GM23338 (cell line): ENCODE results near the gene ENTR1.

Source experiments
- CREB1 ChIP-seq: fragments of 250-450 bp; sonication (Bioruptor Pico); IDR thresholded peaks from 2 replicates; pipeline ENCODE4 v1.5.0; 2020; ENCODE audit warnings: low read depth, mild to moderate bottlenecking, moderate library complexity
- EZH2 ChIP-seq: fragments of 200-600 bp; sonication (generic); IDR thresholded peaks from one replicate; pipeline ENCODE4 v1.8.0; 2017; ENCODE audit warnings: antibody characterized with exemption, mild to moderate bottlenecking, low read depth; ENCODE audit not compliant: unreplicated experiment
- EZH2phosphoT487 ChIP-seq: fragments of 200-600 bp; sonication (generic); IDR thresholded peaks from one replicate; pipeline ENCODE4 v1.8.1; 2018; ENCODE audit warnings: antibody characterized with exemption; ENCODE audit not compliant: unreplicated experiment
- JUNB ChIP-seq: IDR thresholded peaks from one replicate; pipeline ENCODE4 v1.6.1; 2016; ENCODE audit warnings: antibody characterized with exemption; ENCODE audit not compliant: unreplicated experiment
- NANOG ChIP-seq: IDR thresholded peaks from 2 replicates; pipeline ENCODE4 v1.6.1; 2016; ENCODE audit warnings: antibody characterized with exemption, borderline replicate concordance
- POLR2AphosphoS5 ChIP-seq: IDR thresholded peaks from 2 replicates; pipeline ENCODE4 v1.6.1; 2016; ENCODE audit warnings: antibody characterized with exemption, low read depth
- STAT1 ChIP-seq: IDR thresholded peaks from one replicate; pipeline ENCODE4 v1.6.1; 2016; ENCODE audit warnings: antibody characterized with exemption; ENCODE audit not compliant: unreplicated experiment
- ZNF114 ChIP-seq: fragments of 250-450 bp; sonication (Bioruptor Pico); IDR thresholded peaks from 2 replicates; pipeline ENCODE4 v1.5.0; 2020; ENCODE audit warnings: mild to moderate bottlenecking, moderate library complexity
- ZNF331 ChIP-seq: fragments of 250-450 bp; sonication (Bioruptor Pico); IDR thresholded peaks from 2 replicates; pipeline ENCODE4 v1.5.0; 2020; ENCODE audit warnings: low read depth, mild to moderate bottlenecking, moderate library complexity
- TF ChIP-seq, protein P1 (sequence below), 2 experiments: fragments of 200-600 bp in 1 of 2; sonication (generic) in 1 of 2; conservative IDR thresholded peaks; 2 replicates each; pipeline versions ENCODE4 v1.5.1 to v1.6.1; 2016 to 2017; ENCODE audit warnings: antibody characterized with exemption in 2 of 2, low read depth in 2 of 2, mild to moderate bottlenecking in 2 of 2, moderate library complexity in 1 of 2
- TF ChIP-seq, protein P2 (sequence below): IDR thresholded peaks from one replicate; pipeline ENCODE4 v1.6.1; 2018; ENCODE audit warnings: antibody characterized with exemption; ENCODE audit not compliant: unreplicated experiment
- TF ChIP-seq, protein P3 (sequence below): IDR thresholded peaks from 2 replicates; pipeline ENCODE4 v1.6.1; 2016; ENCODE audit warnings: antibody characterized with exemption

DNA sequence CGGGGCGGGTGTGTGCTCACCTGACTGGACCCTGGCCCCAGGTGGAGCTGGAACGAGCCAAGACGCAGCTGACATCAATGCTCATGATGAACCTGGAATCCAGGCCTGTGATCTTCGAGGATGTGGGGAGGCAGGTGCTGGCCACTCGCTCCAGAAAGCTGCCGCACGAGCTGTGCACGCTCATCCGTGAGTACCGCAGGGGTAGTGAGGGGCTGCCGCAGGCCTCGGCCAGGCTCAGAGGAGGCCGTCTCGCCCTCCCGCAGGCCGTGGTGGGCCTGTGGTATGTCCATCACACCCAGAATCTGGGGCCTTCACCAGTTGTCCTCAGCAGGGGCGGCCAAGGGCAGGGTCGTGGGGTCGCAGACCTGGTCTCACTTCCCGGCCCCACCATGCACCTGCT lies 11.4 kb upstream of the ENTR1 start:
- TF ChIP-seq EZH2phosphoT487 (no peak), CREB1 (CRISPR knock-in tag) (no peak), EZH2 (no peak), POLR2AphosphoS5 (no peak), NANOG (no peak), JUNB (no peak), STAT1 (no peak), ZNF331 (no peak), ZNF114 (CRISPR knock-in tag) (no peak)
- TF ChIP-seq, protein P1, sequence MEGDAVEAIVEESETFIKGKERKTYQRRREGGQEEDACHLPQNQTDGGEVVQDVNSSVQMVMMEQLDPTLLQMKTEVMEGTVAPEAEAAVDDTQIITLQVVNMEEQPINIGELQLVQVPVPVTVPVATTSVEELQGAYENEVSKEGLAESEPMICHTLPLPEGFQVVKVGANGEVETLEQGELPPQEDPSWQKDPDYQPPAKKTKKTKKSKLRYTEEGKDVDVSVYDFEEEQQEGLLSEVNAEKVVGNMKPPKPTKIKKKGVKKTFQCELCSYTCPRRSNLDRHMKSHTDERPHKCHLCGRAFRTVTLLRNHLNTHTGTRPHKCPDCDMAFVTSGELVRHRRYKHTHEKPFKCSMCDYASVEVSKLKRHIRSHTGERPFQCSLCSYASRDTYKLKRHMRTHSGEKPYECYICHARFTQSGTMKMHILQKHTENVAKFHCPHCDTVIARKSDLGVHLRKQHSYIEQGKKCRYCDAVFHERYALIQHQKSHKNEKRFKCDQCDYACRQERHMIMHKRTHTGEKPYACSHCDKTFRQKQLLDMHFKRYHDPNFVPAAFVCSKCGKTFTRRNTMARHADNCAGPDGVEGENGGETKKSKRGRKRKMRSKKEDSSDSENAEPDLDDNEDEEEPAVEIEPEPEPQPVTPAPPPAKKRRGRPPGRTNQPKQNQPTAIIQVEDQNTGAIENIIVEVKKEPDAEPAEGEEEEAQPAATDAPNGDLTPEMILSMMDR (conservative IDR thresholded peaks at IDR 0.05; ENCODE audit: low read depth in 2 of 2) = no peak
- TF ChIP-seq, protein P2, sequence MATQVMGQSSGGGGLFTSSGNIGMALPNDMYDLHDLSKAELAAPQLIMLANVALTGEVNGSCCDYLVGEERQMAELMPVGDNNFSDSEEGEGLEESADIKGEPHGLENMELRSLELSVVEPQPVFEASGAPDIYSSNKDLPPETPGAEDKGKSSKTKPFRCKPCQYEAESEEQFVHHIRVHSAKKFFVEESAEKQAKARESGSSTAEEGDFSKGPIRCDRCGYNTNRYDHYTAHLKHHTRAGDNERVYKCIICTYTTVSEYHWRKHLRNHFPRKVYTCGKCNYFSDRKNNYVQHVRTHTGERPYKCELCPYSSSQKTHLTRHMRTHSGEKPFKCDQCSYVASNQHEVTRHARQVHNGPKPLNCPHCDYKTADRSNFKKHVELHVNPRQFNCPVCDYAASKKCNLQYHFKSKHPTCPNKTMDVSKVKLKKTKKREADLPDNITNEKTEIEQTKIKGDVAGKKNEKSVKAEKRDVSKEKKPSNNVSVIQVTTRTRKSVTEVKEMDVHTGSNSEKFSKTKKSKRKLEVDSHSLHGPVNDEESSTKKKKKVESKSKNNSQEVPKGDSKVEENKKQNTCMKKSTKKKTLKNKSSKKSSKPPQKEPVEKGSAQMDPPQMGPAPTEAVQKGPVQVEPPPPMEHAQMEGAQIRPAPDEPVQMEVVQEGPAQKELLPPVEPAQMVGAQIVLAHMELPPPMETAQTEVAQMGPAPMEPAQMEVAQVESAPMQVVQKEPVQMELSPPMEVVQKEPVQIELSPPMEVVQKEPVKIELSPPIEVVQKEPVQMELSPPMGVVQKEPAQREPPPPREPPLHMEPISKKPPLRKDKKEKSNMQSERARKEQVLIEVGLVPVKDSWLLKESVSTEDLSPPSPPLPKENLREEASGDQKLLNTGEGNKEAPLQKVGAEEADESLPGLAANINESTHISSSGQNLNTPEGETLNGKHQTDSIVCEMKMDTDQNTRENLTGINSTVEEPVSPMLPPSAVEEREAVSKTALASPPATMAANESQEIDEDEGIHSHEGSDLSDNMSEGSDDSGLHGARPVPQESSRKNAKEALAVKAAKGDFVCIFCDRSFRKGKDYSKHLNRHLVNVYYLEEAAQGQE = no peak
- TF ChIP-seq, protein P3, sequence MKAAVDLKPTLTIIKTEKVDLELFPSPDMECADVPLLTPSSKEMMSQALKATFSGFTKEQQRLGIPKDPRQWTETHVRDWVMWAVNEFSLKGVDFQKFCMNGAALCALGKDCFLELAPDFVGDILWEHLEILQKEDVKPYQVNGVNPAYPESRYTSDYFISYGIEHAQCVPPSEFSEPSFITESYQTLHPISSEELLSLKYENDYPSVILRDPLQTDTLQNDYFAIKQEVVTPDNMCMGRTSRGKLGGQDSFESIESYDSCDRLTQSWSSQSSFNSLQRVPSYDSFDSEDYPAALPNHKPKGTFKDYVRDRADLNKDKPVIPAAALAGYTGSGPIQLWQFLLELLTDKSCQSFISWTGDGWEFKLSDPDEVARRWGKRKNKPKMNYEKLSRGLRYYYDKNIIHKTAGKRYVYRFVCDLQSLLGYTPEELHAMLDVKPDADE = no peak
